Activated CD4-positive, CD25-positive, alpha-beta regulatory T cell treated with anti-CD3 and anti-CD28 coated beads, Interleukin-2, amount 50 U/mL, for 72 hours (primary cell): ENCODE measurements around the gene FAM89B.

ENCODE experiments used
- DNase-seq: peaks from one replicate; pipeline ENCODE4 v3.0.0; 2021

The FAM89B gene

DNA sequence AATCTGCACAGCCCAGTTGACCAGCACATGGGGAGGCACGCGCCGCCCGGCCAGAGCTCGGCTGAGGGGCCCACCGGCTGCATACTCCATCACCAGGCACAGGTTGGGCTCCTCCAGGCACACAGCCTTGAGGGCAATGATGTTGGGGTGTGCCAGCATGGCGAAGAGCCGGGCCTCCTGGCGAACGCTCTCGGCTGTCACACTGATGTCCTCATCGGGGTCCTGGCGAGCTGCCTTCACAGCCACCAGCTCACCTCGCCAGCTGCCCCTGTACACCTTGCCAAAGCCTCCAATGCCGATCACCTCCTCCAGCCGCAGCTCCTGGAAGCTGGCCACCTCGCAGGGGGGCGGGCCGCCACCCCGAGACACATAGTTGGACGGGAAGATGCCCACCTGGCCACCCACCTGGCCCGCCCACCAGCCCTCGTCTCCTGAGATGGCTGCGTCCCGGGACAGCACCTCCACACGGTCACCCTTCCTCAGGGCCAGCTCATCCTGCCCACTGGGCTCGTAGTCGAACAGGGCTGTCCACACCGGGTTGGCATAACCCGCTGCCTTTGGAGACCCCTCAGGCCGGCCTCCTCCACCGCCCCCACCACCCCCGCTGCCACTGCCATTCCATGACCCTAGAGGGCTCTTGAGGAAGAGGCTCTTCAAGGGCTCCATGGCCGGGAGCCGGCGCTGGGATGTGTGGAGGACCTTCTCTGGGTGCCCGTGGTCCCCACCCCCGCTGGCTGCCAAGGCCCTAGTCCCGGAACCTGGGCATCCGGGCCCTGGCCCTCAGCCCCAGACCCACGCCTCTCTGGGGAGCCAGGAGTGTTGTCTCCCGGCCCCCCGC, 41.0 kb downstream of the FAM89B start:
- no peak for DNase-seq

- DNase-seq = peak; percentile 99
These were observed 43.1 kb downstream of the FAM89B start, which contains the start of gene PCNX3 for GRCh38 chr11:65615229-65615949. Gene PCNX3 (plus strand): TSS chr11:65615776. CDS start chr11:65616312, 536 bp downstream.

DNA sequence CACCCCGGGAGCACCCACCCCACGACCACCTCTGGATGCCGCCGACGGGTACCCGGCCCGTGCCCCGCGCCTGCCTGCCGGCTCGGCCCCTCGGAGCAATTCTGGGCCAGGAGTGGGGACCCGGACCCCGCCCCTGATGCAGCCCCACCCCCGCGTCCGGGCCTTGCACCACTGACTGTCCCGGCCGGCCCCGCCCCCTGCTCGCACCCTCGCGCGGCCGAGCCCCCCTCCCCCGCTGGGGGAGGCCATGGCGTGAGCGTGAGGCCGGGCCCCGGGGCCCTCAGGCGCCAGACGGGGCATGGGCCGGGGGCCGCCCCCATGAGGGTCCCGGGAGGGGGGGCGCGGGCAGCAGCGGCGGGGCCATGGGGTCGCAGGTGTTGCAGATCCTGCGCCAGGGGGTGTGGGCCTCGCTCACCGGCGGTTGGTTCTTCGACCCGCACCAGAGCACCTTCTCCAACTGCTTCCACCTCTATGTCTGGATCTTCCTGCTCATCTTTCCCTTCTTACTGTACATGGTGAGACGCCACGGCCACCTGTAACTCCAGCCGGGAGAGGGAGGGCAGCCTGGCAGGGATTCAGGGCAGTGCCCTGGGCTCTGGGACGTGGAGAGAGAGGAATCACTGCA, 43.7 kb downstream of the FAM89B start:
- DNase-seq = no peak

DNA sequence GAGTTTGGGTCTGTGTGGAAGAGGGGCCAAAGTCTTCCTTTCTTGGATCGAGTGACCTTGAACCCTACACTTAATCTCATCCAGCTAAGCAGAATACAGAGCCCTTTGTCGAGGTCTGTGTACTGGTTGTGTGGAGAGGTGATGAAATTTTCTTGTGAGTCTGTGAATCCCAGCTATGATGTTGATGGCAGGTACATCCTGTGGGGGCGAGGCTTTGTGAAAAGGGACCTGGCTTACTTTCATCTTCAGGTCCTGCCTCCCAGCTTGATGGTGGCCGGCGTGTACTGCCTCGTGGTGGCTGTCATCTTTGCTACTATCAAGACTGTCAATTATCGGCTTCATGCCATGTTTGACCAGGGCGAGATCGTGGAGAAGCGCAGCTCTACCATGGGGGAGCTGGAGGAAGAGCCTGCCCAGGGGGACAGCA, 44.2 kb downstream of the FAM89B start:
- DNase-seq = no peak

DNA sequence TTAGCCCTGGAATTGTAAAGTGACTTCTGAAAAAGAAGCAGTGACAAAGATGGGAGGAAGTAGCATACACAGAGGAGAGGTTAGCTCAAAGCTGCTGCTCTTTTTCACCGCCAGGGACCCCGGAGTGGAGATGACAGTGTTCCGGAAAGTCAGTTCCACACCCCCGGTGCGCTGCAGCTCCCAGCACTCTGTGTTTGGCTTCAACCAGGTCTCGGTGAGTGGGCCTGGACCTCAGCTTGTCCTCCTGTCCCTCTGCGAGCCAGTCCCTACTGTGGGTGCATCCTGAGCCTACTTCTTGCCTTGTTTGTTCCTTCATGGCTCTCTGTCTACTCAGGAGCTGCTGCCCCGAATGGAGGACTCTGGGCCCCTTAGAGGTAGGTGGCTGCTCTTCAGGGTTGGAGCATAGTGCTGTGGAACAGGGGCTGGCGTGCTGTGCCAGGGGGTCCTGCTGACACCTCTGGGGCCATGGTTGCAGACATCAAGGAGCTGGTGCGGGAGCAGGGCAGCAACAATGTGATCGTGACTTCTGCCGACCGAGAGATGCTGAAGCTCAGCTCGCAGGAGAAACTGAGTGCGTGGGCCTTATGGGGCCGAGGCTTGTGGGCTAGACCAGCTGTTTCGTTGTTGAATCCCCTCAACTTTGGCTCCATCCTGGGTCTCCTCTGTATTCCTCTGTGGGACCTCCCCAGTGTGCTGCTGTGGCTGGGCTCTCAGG, 45.0 kb downstream of the FAM89B start:
- DNase-seq = no peak

DNA sequence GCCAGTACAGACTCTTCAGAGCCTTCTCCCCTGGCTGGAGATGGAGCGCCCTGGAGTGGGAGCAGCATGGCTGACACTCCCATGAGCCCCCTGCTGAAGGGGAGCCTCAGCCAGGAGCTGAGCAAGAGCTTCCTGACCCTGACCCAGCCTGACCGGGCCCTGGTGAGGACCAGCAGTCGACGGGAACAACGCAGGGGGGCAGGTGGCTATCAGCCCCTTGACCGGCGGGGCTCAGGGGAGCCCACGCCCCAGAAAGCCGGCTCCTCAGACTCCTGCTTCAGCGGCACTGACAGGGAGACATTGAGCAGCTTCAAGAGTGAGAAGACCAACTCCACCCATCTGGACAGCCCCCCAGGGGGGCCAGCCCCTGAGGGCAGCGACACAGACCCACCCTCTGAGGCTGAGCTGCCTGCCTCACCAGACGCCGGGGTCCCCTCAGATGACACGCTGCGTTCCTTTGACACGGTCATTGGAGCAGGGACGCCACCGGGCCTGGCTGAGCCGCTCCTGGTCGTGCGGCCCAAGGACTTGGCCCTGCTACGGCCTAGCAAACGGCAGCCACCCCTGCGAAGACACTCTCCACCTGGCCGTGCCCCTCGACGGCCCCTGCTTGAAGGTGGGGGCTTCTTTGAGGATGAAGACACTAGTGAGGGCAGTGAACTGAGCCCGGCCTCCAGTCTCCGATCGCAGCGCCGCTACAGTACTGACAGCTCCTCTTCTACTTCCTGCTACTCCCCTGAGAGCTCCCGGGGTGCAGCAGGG, 45.8 kb downstream of the FAM89B start:
- no peak for DNase-seq

GRCh38 chr11:65618763-65619162, 46.4 kb downstream of the FAM89B start:
- DNase-seq = no peak

- DNase-seq = no peak
These were observed 47.1 kb downstream of the FAM89B start for GRCh38 chr11:65619281-65619928.

- no peak for DNase-seq
These were observed 48.3 kb downstream of the FAM89B start for GRCh38 chr11:65620666-65621065.

DNA sequence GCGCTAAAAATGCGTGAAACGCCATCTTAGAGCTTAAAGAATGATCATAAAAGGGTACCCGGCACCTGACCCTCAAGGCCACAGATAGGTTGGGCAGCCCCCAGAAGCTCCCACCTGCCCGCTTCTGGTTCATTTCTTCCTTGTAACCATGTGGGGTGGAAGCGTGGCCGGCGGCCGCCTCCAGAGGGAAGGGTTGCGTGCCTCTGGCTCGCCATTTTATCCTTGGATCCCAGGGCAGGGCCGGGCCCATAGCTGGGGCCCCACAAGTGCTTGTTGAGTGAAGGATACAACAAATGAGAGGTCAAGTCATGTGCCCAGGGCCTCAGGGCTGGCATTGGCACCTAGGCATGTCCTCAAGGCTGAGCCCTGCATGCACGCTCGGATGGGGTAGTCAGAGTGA, 49.1 kb downstream of the FAM89B start:
- DNase-seq = no peak

- DNase-seq = no peak
These were observed 49.7 kb downstream of the FAM89B start for GRCh38 chr11:65622011-65622410.

DNA sequence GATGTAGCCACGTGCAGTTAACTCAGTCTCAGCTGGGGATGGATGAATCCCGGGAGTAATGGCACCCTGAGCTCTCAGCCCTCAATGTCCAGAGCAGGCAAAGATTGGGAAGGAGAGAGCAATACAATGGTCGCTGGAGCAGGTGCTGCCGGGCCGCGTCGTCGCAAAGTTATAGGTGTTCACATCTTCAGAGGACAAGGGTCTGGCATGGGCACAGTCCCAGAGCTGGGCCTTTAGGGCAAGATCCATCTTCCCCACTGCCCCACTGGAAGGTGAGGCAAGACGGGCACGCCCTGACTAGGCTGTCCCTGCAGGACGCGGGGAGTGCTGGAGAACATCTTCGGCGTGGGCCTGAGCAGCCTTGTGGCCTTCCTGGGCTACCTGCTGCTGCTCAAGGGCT, 50.8 kb downstream of the FAM89B start:
- no peak for DNase-seq
